ENCODE data around the gene AP3D1. TPM values are rescaled to one million over a fixed set of nuclear protein-coding genes. Genes with fewer than 3 reads are reported as not detected.
"Not testable (repeated sequence)": the region's sequence is repeated elsewhere in the genome, so short reads cannot be mapped to it uniquely, and the experiment has no call there.

The AP3D1 gene
- total RNA-seq, 1 donor from 2014 or later: 169 TPM

- H3K4me1 Mint-ChIP-seq (ENCODE audit: unreplicated experiment): no peaks in the 10 kb centered on the region
- DNase-seq (ENCODE audit: low spot score): no peak
- no peaks in the 10 kb centered on the region for H3K9me3 Mint-ChIP-seq (ENCODE audit: unreplicated experiment)
- H3K27me3 Mint-ChIP-seq (ENCODE audit: unreplicated experiment): peaks cover 1% of the 10 kb centered on the region
- H3K4me3 Mint-ChIP-seq (ENCODE audit: unreplicated experiment): no peak overlapping the region
- peaks cover 9% of the 10 kb centered on the region for H3K36me3 Mint-ChIP-seq (ENCODE audit: low read depth, unreplicated experiment)
- TF ChIP-seq, protein P1, sequence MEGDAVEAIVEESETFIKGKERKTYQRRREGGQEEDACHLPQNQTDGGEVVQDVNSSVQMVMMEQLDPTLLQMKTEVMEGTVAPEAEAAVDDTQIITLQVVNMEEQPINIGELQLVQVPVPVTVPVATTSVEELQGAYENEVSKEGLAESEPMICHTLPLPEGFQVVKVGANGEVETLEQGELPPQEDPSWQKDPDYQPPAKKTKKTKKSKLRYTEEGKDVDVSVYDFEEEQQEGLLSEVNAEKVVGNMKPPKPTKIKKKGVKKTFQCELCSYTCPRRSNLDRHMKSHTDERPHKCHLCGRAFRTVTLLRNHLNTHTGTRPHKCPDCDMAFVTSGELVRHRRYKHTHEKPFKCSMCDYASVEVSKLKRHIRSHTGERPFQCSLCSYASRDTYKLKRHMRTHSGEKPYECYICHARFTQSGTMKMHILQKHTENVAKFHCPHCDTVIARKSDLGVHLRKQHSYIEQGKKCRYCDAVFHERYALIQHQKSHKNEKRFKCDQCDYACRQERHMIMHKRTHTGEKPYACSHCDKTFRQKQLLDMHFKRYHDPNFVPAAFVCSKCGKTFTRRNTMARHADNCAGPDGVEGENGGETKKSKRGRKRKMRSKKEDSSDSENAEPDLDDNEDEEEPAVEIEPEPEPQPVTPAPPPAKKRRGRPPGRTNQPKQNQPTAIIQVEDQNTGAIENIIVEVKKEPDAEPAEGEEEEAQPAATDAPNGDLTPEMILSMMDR (IDR thresholded peaks at IDR 0.05; ENCODE audit: unreplicated experiment): no peak
- H3K27ac Mint-ChIP-seq (ENCODE audit: unreplicated experiment): no peak overlapping the region
Observed at GRCh38 chr19:2129892-2130770, 21.2 kb downstream of the AP3D1 start.

DNA sequence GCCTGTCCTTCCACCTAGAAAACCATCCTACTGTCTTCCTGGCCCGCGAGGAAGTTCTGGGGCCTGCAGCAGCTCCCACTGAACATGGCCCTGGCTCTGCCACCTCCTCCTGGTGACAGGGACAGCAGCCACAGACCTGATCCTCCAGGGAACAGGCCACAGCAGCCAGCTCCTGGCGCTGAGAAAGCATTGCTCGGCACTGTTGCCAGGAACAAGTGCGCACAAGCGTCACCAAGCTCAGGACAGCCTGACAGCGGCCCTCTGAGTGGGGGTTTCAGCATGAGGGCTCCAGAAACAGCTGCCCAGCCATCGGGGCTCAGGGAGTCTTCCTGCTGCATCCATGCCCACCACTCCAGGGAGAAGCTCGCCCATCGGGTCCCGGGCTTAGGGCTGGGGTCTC, 21.9 kb downstream of the AP3D1 start:
- peaks cover 9% of the 10 kb centered on the region for H3K36me3 Mint-ChIP-seq (ENCODE audit: low read depth, unreplicated experiment)
- TF ChIP-seq, protein P1 (IDR thresholded peaks at IDR 0.05; ENCODE audit: unreplicated experiment): no peak
- no peak overlapping the region for H3K27ac Mint-ChIP-seq (ENCODE audit: unreplicated experiment)
- no peak for DNase-seq (ENCODE audit: low spot score)
- H3K4me3 Mint-ChIP-seq (ENCODE audit: unreplicated experiment): no peak overlapping the region
- no peaks in the 10 kb centered on the region for H3K9me3 Mint-ChIP-seq (ENCODE audit: unreplicated experiment)
- H3K27me3 Mint-ChIP-seq (ENCODE audit: unreplicated experiment): peaks cover 3% of the 10 kb centered on the region
- no peaks in the 10 kb centered on the region for H3K4me1 Mint-ChIP-seq (ENCODE audit: unreplicated experiment)

- TF ChIP-seq, protein P1 (IDR thresholded peaks at IDR 0.05; ENCODE audit: unreplicated experiment): no peak
- no peaks in the 10 kb centered on the region for H3K4me1 Mint-ChIP-seq (ENCODE audit: unreplicated experiment)
- no peak overlapping the region for H3K27ac Mint-ChIP-seq (ENCODE audit: unreplicated experiment)
- no peak overlapping the region for H3K4me3 Mint-ChIP-seq (ENCODE audit: unreplicated experiment)
- peaks cover 4% of the 10 kb centered on the region for H3K27me3 Mint-ChIP-seq (ENCODE audit: unreplicated experiment)
- no peak for DNase-seq (ENCODE audit: low spot score)
- H3K9me3 Mint-ChIP-seq (ENCODE audit: unreplicated experiment): no peaks in the 10 kb centered on the region
- H3K36me3 Mint-ChIP-seq (ENCODE audit: low read depth, unreplicated experiment): peaks cover 9% of the 10 kb centered on the region
Observed at GRCh38 chr19:2129022-2129421, 22.3 kb downstream of the AP3D1 start.

DNA sequence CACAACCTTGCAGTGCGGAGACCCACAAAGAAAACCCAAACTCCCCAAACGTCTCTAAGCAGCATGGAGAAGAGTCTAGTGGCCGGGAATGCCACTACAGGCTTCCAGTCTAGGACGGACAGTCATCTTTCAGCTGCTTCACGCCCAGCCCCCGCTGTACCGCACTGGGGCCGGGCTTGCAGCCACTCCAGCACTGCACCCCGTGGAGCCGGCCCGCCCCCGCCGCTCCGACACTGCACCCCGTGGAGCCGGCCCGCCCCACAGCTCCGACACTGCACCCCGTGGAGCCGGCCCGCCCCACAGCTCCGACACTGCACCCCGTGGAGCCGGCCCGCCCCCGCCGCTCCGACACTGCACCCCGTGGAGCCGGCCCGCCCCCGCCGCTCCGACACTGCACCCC, 23.1 kb downstream of the AP3D1 start:
- not testable (repeated sequence) for H3K27me3 Mint-ChIP-seq (ENCODE audit: unreplicated experiment); H3K4me1 Mint-ChIP-seq (ENCODE audit: unreplicated experiment); H3K4me3 Mint-ChIP-seq (ENCODE audit: unreplicated experiment); H3K36me3 Mint-ChIP-seq (ENCODE audit: low read depth, unreplicated experiment); DNase-seq (ENCODE audit: low spot score); H3K27ac Mint-ChIP-seq (ENCODE audit: unreplicated experiment); H3K9me3 Mint-ChIP-seq (ENCODE audit: unreplicated experiment)

DNA sequence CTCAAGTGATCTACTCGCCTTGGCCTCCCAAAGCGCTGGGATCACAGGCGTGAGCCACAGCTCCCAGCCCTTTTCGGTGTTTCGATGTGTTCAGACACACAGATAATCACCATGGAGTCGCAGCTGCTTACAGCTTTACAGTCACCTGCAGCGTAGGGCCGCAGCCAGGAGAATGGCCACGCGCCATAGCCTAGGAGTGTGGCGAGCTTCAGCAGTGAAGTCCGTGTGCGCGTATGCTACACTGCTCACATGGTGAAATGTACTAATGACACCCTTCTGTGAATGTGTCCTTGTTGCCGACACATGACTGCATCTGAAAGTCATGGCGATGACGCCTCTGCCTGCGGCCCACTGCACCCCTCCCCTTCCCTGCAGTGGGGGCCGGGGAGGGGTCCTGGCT, 23.6 kb downstream of the AP3D1 start:
- Mint-ChIP-seq H3K9me3 (ENCODE audit: unreplicated experiment) (no peaks in the 10 kb centered on the region), H3K27ac (ENCODE audit: unreplicated experiment) (no peak overlapping the region), H3K4me3 (ENCODE audit: unreplicated experiment) (no peak overlapping the region), H3K36me3 (ENCODE audit: low read depth, unreplicated experiment) (peaks cover 5% of the 10 kb centered on the region), H3K4me1 (ENCODE audit: unreplicated experiment) (no peaks in the 10 kb centered on the region), H3K27me3 (ENCODE audit: unreplicated experiment) (peaks cover 4% of the 10 kb centered on the region)
- TF ChIP-seq, protein P1 (IDR thresholded peaks at IDR 0.05; ENCODE audit: unreplicated experiment): no peak
- no peak for DNase-seq (ENCODE audit: low spot score)

All from endothelial cell (in vitro differentiated cells).